Activated CD4-positive, alpha-beta T cell treated with anti-CD3 and anti-CD28 coated beads, Interleukin-2, amount 50 U/mL, for 4 hours (primary cell): Measurements from ENCODE around the gene ERC2.

Source experiments
- DNase-seq, 2 experiments: peaks; one replicate each; pipeline ENCODE4 v3.0.0-alpha.2; 2020

The ERC2 gene

GRCh38 chr3:55964491-55964985 is 503.7 kb downstream of the ERC2 start:
- DNase-seq: no peak

- no peak for DNase-seq
These were observed 504.7 kb downstream of the ERC2 start for GRCh38 chr3:55963601-55964000.

DNA sequence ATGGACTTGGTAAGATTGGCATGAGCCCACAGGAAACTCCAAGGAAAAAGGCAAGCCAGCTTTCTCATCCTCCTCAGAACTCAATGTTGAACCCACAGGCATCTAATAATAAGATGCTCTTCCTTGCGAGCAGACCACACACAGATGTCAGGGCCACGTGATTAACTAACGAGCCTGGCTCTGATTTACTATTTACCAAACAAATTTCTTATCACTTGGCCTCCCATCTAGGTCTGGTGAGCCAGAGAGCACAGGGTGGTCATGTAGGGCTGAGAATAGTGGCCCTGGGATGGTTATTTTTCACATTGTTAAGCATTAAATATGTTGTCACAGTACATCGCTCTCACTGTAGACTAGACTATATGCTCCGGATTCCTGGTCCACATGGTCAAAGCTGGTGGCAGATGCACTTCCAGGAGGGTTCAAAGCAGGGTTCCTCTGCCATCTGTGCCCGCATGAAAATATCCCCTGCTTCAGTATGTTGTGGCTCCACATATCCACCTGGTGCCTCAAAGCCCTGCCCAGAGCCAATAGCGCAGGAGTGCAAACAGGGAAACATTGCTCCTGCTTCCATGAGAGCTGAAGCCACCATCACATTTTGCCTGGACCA is 508.7 kb downstream of the ERC2 start:
- DNase-seq: no peak

GRCh38 chr3:55958605-55959004 is 509.7 kb downstream of the ERC2 start:
- DNase-seq: no peak

GRCh38 chr3:55955891-55956477 is 512.3 kb downstream of the ERC2 start:
- no peak for DNase-seq

- DNase-seq: no peak
These were observed 516.9 kb downstream of the ERC2 start for GRCh38 chr3:55951388-55951787.

GRCh38 chr3:55947406-55947805 is 520.9 kb downstream of the ERC2 start:
- no peak for DNase-seq

GRCh38 chr3:55946574-55947160 is 521.6 kb downstream of the ERC2 start:
- DNase-seq: no peak

DNA sequence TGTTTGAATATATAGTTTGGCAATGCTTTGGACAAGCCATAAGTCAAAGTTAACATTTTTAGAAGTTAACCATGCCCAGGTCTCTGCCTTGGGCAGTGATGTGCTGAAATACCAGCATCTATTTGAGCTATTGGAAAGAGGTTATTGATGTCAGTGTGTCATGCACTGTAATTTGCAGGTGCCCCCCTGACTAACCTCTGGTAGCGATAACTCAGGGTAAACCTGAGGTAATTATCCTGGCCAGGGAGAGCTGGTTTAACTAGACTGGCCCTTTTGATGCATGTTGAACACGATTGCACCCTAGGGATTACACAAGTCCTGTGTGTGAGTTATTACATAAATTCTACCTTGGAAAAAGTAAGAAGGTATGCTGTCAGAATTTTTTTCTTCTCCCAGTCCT is 525.4 kb downstream of the ERC2 start:
- no peak for DNase-seq

DNA sequence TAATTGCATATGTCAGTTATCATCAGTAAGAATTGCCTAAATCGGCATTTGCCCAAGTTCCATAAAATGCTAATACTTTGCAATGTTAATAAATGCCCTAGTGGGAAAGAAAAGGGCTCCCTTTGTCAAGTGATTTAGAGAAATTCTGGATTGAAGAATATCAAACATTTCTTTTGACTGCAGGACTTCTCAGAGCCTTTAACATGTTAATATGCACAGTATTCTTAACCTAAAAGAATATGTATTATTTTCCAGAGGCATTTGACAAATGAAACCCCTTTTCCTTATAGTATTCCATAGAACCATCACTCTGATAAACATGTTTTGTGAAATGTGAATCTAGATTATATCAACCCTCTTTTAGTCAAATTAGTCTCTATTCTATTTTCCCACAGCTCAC is 529.0 kb downstream of the ERC2 start:
- no peak for DNase-seq

- DNase-seq: no peak
These were observed 531.0 kb downstream of the ERC2 start for GRCh38 chr3:55937301-55937700.

DNA sequence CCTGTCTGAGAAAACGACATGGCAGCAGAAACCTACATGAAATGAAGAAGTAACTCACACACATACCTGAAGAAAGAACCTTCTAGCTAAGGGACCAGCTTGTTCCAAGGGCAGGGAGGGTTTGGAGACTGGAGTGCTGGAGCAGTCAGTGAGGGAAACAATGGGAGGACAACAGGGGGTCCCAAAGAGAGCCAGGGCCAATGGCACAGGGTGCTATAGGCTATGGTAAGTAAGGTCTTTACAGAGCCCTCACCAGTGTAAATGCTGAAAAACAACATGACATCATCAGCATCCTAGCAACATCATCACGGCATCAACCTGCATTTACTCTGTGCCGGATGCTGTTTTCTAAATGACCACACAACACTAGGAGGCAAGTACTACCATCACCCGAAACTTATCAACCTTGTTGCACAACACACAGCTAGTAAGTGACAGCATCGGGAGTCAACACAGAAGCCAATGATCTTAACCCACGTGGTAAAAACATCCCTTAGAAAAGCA is 531.7 kb downstream of the ERC2 start:
- no peak for DNase-seq

- no peak for DNase-seq
These were observed 533.0 kb downstream of the ERC2 start for GRCh38 chr3:55935241-55935640.

- DNase-seq: no peak
These were observed 533.5 kb downstream of the ERC2 start for GRCh38 chr3:55934771-55935170.

- no peak for DNase-seq
These were observed 539.0 kb downstream of the ERC2 start for GRCh38 chr3:55929154-55929869.

GRCh38 chr3:55923626-55924025 is 544.6 kb downstream of the ERC2 start:
- no peak for DNase-seq

DNA sequence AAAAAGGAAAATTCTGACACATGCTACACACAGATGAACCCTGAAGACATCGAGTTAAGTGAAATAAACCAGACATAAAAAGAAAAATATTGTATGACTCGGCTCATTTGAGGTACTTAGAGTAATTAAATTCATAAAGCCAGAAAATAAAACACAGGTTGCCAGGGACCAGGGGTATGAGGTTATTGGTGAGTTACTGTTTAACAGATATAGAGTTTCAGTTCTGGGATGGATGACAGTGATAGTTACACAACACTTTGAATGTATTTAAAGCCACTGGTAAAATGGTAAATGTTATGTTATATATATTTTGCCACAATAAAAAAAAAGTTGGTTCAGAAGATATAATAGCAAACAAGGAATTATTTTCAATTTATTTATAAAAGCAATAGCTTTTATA is 545.1 kb downstream of the ERC2 start:
- no peak for DNase-seq

DNA sequence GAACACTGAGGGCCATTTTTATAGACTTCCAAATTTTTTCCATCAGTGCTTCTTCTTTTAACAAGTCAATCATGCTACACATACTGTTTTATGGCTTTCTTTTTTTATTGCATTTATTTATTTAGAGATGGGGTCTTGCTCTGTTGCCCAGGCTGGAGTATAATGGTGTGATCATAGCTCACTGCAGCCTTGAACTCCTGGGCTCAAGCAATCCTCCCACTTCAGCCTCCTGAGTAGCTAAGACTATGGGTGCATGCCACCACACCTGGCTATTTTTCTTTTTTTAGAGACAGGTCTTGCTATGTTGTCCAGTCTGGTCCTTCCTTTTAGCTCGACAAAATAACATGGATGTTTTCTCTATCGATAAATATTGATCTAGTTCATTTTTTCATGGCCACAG is 555.4 kb downstream of the ERC2 start:
- no peak for DNase-seq

GRCh38 chr3:55911266-55911665 is 557.0 kb downstream of the ERC2 start:
- DNase-seq: no peak

DNA sequence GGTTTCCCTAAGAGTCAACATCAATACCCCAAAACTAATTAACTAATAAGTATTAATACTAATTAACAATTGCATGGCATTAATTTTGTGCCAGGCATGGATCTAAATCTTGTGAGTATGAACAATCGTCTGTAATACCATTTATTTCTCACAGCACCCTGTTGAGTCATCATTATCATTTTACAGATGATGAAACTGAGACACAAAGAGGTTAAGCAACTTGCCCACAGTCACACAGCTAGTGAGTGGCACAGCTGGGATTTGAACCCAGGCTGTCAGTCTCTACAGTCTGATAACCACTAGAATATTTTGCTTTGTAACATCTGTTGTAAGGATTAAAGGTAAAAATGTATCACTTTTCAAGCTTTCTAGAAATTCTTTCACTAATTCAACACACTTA is 557.7 kb downstream of the ERC2 start:
- DNase-seq: no peak

GRCh38 chr3:55909373-55909772 is 558.9 kb downstream of the ERC2 start:
- DNase-seq: no peak

GRCh38 chr3:55907616-55908015 is 560.7 kb downstream of the ERC2 start:
- no peak for DNase-seq

GRCh38 chr3:55906896-55907295 is 561.4 kb downstream of the ERC2 start:
- no peak for DNase-seq

DNA sequence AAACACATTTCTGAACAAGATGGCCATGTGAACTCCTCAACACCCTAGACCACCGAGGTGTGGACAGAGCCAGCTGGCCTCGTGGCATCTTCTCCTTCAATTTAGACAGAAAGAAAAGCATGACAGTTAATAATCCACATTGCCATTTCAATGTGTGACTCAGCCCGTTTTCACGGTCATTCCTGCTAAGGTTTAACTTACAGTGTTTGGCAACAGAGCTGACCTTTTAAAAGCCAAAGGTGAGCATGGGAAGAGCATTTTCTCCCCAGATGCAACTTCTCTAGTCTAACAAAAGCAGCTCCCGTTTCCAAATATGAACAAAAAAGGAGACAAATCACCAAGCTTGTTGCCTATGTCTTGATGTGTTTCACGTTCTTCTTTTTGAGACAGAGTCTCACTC is 563.6 kb downstream of the ERC2 start:
- DNase-seq: no peak
